Prostate gland (tissue), 2 donors: ENCODE measurements around the gene TMEM69.

Source experiments
- CTCF ChIP-seq, 4 experiments: fragments of 200-600 bp in 2 of 4; fragments of 450-650 bp in 2 of 4; sonication (generic) in 2 of 4; IDR thresholded peaks; 1 replicate in 3 of 4; 2 replicates in 1 of 4; pipeline ENCODE4 v1.5.1; 2016 to 2019; ENCODE audit warnings: antibody characterized with exemption in 4 of 4, mild to moderate bottlenecking in 2 of 4, moderate library complexity in 2 of 4
- POLR2A ChIP-seq: fragments of 450-650 bp; IDR thresholded peaks from one replicate; pipeline ENCODE4 v1.6.1; 2016; ENCODE audit warnings: antibody characterized with exemption, mild to moderate bottlenecking

DNA sequence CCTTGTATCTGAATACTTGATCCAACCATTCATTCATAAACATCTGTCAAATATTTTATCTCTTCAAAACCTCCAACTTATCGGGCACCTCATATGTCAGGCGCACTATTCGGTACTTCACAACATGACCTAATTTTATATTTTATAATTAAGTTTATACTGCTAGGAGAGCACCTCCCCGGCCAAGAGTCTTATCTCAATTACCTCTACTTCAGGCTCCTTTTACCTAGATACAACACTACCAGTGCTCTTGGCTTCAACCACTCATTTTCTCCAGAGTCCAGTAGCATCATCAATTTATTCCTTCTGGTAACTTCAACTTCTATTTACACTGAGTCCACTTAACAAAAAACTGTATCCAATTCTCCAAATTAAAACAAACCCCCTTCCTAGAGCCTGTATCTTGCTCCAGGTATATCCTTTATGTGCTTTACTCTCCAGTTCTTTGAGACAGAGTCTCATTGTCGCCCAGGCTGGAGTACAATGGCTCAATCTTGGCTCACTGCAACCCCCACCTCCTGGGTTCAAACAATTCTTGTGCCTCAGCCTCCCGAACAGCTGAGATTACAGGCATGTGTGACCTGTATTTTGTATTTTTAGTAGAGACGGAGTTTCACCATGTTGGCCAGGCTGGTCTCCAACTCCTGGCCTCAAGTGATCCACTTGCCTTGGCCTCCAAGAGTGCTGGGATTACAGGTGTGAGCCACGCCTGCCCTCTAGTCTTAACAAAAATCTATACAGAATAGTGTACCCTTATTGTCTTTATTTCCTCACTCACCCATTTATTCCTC is 20.5 kb upstream of the TMEM69 start:
- TF ChIP-seq POLR2A (no peak), CTCF (IDR thresholded peaks at IDR 0.05) (no peak)
